Parietal lobe (tissue), 1 donor: ENCODE results near the gene BLOC1S4. TPM values are rescaled to one million over a fixed set of nuclear protein-coding genes. Genes with fewer than 3 reads are reported as not detected.

Experiments
- total RNA-seq: library from RNA; depleted of rRNA; stranded (reverse); fragments of >200 nt; gene quantifications from one replicate; pipeline ENCODE4 v1.2.3, GENCODE V29; 2014

BLOC1S4 gene
- 12.5 TPM for total RNA-seq

GRCh38 chr4:6716018-6716911 is at the start of gene BLOC1S4:
Gene BLOC1S4 (plus strand): TSS chr4:6716174. CDS start chr4:6716210, 36 bp downstream.

GRCh38 chr4:6693231-6694176 is 22.5 kb upstream of the BLOC1S4 start, which contains the start of gene S100P:
Gene S100P (plus strand): TSS chr4:6693878. CDS start chr4:6693933, 55 bp downstream.

DNA sequence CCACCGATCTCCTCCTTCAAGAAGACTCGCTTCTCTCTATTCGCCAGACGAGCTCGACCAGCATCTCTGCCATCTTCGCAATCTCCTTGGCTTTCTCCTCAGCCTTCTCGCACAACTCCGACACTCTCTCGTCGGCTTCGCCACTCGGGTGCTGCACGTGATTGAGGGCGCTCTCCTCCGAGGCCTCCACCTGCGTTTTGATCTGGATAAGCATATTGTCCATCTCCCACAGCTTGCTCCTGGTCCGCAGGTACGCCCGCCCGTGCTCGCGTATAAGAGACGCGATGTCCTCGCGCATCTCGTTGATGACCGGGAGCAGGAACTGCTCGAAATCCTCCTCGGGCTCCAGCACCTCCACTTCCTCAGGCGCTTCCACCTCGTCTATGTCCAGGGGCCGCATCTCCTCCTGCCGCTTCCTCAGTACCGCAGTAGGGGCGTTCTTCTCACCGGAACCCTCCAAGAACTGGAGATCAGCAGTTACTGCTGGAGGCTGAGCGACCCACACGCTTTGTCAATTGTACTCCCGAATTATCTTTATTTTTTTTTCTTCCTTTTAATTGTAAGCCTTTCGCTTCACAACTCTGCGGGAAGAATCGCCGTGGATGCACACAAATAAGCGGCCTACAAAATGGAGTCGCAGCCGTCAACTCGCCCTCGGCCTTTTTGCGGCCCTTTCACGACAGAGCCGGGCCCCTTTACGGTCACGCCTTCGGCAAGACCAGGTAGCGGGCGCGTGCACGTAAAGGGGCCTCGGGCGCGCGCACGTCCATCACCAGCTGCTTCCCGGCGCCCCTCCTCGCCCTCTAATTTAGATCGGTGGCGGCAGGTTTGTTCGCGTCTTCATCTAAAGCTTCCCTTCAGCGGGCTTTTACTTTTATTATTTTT is 6.5 kb upstream of the BLOC1S4 start, which contains the start of gene MRFAP1L1:
Gene MRFAP1L1 (minus strand): TSS at position 636 of the 885 bp plus-strand sequence. CDS start 236 bp downstream, at position 400.

Other genes with a start within 250 kb of the BLOC1S4 start
- 60.7 TPM for gene PPP2R2C, start 243.6 kb upstream of the BLOC1S4 start, total RNA-seq
- 11.0 TPM for gene MAN2B2, start 141.0 kb upstream of the BLOC1S4 start, total RNA-seq
- gene MRFAP1, start 75.5 kb upstream of the BLOC1S4 start, total RNA-seq: 67.0 TPM
- 0.31 TPM for gene S100P, start 22.3 kb upstream of the BLOC1S4 start, total RNA-seq
- gene MRFAP1L1, start 6.3 kb upstream of the BLOC1S4 start, total RNA-seq: 87.0 TPM
- 64.8 TPM for gene KIAA0232, start 66.6 kb downstream of the BLOC1S4 start, total RNA-seq
- gene TBC1D14, start 193.7 kb downstream of the BLOC1S4 start, total RNA-seq: 194 TPM